Cortex of kidney (tissue), 1 donor: ENCODE measurements around the gene YES1.

ENCODE experiments used
- DNase-seq: peaks from one replicate; lab custom pipeline; 2025; lab: John Stamatoyannopoulos, UW

The YES1 gene

GRCh38 chr18:725646-726045 is 86.4 kb downstream of the YES1 start:
- DNase-seq, result no peak

- DNase-seq, result no peak
Observed at GRCh38 chr18:723541-724080, 88.4 kb downstream of the YES1 start.

DNA sequence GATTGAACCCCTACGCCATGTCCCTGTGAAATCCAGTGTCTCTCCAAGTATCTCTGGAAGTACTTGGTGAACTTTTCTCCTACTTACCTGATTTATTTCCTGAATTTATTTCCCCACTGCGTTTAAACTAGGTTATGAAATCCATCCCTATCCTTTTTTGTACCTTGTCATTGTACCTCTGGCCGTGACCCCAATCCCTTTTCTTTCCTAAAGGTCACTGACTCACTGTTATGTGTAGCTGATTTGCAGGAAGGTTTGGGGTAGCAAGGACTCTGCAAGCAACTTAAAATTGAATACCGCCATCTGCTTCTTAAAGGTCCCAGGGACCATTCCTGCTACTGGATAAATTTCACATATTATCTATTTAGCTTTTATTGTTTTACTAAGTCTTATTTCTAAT is 95.0 kb downstream of the YES1 start:
- DNase-seq, result no peak

- DNase-seq, result no peak
Observed at GRCh38 chr18:715626-716025, 96.4 kb downstream of the YES1 start.

DNA sequence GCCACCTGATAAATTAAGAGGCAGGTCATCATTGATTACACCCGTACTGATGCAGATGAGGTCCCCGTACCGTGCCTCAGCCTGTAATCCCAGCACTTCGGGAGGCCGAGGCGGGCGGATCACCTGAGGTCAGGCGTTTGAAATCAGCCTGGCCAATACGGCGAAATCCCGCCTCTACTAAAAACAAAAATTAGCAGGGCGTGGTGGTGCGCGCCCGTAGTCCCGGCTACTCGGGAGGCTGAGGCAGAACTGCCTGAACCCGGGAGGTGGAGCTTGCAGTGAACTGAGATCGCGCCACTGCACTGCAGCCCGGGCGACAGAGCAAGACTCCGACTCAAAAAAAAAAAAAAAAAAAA is 98.9 kb downstream of the YES1 start:
- no peak for DNase-seq

DNA sequence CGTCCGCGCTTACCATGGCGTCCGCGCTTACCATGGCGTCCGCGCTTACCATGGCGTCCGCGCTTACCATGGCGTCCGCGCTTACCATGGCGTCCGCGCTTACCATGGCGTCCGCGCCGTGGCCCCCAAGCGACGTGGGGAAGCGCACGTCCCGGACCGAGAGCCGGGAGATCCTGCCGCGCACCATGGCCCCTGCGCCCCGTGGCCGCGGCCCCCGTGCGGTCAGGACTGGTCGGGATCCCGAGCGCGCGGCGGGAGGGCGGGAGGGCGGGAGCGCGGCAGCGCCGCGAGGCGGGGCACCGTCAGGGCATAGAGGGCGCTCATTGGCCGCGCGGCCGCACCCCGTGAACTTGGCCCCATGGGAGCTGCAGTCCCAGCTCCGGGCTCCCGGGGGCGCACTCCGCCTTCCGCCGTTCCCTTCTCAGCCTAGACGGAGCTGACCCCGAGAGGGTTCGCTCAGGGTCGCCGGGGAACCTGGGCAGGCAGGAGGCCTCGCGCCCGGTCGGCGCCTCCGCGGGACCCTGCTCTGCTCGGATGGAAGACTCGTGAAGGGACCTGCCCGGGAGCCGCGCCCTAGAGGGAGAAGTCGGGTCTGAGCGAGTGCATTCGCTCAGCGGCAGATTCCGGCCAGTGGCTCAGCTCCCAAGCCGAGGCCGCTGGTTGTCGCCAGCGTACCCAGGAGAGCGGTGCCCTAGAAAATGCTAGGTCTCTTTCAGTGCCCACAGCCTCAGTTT is 99.5 kb downstream of the YES1 start, which contains the start of gene ENOSF1:
ENOSF1 (minus strand) TSS at position 230 of the 734 bp plus-strand sequence; CDS start at position 187, 43 bp downstream.
- DNase-seq, result peak; percentile 18

- no peak for DNase-seq
Observed at GRCh38 chr18:711657-712400, 100.2 kb downstream of the YES1 start.

DNA sequence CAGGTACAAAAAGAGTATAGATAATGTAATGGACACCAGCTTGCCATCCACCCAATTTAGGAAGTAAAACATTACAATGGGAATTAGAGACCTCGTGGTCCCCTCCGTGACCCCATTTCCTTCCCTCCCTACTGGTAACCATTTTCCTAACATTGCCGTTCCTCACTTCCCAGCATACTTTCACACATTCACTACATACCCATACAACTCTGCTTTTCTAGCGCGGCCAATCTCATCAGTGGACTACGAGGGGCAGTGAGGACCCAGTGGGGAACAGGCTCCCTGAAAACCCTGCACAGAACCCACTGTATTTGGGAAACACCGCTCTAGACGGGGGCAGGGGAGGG is 100.8 kb downstream of the YES1 start:
- DNase-seq, result no peak

- DNase-seq, result no peak
Observed at GRCh38 chr18:710418-711300, 101.4 kb downstream of the YES1 start.

DNA sequence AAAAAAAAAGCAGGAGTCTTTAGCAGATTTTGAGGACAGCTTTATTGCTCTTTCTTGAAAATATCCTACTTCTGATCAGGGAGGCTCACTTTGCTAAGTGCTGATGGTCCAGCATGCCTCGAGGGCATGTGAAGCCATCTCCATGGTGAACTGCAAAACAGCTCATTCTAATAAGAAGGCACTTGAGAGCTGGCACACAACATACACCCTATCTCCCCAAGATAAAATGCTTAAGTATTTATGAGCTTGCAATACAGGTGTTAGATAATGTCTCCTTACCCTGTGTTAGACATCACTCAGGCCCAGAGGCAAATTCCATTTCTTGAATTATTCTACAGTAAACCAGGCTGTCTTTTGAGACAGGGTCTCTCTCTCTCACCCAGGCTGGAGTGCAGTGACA is 102.3 kb downstream of the YES1 start:
- DNase-seq, result no peak

DNA sequence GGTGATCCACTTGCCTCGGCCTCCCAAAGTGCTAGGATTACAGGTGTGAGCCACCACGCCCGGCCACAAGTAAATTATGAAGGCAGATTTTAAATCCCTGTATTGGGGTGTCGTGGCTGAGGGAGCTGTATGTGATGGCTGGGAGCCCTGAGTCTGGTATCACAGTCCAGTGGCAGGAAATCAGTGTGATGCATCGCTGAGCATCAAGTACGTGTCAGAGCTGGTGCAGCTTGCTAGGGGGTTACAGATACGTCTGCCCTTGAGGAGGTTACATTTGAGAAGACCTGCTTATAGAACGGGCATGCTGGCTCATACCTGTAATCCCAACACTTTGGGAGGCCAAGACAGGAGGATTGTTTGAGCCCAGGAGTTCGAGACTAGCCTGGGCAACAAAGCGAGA is 103.9 kb downstream of the YES1 start:
- no peak for DNase-seq

DNA sequence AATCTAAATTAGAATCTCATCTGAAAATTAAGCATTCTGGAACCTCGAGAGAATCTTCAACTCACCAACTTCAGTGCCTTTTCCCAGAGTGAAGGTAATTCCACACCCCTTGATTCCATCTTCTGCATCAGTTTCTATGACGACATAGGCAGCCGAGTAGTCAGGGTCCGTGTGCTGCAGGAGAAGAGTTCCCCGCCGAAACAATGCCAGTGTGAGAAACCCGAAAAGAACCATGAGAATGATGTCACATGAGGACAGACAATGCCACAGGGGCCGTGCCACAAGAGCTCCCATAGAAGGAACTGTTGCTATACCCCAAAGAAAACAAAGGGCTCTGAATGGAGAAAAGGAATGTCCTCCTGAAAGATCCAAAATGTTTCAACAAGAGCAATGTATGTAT is 105.6 kb downstream of the YES1 start:
- no peak for DNase-seq

DNA sequence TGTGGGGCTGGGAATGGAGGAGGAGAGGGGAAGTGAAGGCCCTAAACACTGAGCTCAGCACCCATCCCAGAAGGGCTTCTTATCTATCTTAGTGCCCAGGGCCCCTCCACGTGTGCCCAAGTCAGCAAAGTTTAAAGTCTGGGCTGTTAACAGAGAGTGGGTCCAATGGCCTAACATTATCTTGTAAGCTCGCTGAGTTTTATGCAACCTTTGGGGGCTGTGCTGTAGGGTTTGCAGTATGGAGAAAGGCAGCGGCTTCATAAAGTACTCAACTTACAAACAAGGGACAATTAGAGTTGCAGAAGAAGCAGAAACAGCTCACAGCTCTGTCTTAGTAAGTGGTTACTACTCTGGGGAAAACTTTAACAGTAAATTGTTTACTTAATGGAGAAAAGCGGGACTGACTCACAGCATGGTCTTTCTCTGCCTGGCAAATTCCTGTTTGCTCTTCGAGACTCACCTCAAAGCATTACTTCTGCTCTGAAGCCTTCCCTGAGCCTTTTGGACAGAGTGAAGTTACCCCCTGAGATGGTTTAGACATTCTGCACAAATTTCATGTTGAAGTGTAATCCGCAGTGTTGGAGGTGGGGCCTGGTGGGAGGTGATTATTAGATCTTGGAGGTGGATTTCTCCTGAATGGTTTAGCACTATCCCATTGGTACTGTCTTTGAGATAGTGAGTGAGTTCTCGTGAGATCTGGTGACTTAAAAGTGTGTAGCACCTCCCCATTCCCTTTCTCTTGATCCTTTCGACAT is 108.7 kb downstream of the YES1 start:
- no peak for DNase-seq

GRCh38 chr18:697800-698199 is 114.2 kb downstream of the YES1 start:
- DNase-seq, result no peak

GRCh38 chr18:697012-697411 is 115.0 kb downstream of the YES1 start:
- no peak for DNase-seq

DNA sequence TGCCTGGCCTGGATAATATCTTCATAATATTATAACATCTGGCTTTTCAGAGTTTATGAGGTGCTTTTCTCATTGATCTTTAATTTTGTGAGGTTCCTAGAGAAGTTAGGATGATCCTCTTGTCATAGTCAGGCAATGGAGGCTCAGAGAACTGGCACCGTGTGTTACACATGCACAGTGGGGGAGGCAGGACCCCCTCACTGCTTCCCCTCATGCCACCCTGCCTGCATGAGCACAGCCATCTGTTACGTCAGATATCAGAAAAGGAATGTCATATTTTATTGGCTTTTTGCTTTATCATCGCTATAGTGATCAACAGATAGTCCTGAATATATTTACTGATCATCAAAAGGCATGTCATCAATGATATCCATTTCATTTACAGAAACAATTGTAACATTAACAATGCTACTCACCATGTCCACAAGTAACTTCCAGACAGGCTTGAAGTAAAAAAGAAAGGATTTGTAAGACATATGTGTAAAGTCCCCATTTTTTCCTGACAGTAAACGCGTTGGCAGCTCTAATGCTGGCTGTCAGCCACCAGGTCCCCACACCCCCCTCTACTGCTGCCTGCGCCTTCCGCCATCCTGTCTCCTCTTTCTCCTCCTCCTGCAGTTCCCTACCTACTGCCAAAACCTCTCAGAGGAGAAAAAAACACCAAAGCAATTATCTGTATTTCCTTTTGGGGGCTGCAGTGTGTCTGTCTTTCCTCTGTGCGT is 118.4 kb downstream of the YES1 start:
- DNase-seq, result no peak

GRCh38 chr18:692824-693223 is 119.2 kb downstream of the YES1 start:
- no peak for DNase-seq

- DNase-seq, result no peak
Observed at GRCh38 chr18:688323-688722, 123.7 kb downstream of the YES1 start.

- DNase-seq, result no peak
Observed at GRCh38 chr18:686339-687111, 125.5 kb downstream of the YES1 start.

- DNase-seq, result no peak
Observed at GRCh38 chr18:685438-685837, 126.6 kb downstream of the YES1 start.
